Measurements from ENCODE around the gene DDX23.
"Not testable (repeated sequence)": the region's sequence is repeated elsewhere in the genome, so short reads cannot be mapped to it uniquely, and the experiment has no call there.

Gene DDX23

GRCh38 chr12:48851883-48852733 lies at the start of gene DDX23:
Gene DDX23 (minus strand): TSS chr12:48852163. CDS start chr12:48845782, 6,381 bp downstream.
- peak; percentile 98 for DNase-seq (ENCODE audit: low spot score)

GRCh38 chr12:48901278-48901677 lies 49.3 kb upstream of the DDX23 start:
- peak; percentile 24 for DNase-seq (ENCODE audit: low spot score)

GRCh38 chr12:48899651-48900050 lies 47.7 kb upstream of the DDX23 start:
- no peak for DNase-seq (ENCODE audit: low spot score)

- no peak for DNase-seq (ENCODE audit: low spot score)
Observed at GRCh38 chr12:48894271-48894670, 42.3 kb upstream of the DDX23 start.

- DNase-seq (ENCODE audit: low spot score): peak; percentile 81
Observed at GRCh38 chr12:48890657-48891418, 38.9 kb upstream of the DDX23 start.

GRCh38 chr12:48889679-48890078 lies 37.7 kb upstream of the DDX23 start:
- DNase-seq (ENCODE audit: low spot score): no peak

- no peak for DNase-seq (ENCODE audit: low spot score)
Observed at GRCh38 chr12:48883305-48884161, 31.6 kb upstream of the DDX23 start.

- no peak for DNase-seq (ENCODE audit: low spot score)
Observed at GRCh38 chr12:48882972-48883304, 31.0 kb upstream of the DDX23 start.

GRCh38 chr12:48882315-48882687 lies 30.3 kb upstream of the DDX23 start:
- DNase-seq (ENCODE audit: low spot score): peak; percentile 36

- no peak for DNase-seq (ENCODE audit: low spot score)
Observed at GRCh38 chr12:48881686-48882314, 29.8 kb upstream of the DDX23 start.

- DNase-seq (ENCODE audit: low spot score): no peak
Observed at GRCh38 chr12:48880647-48881046, 28.7 kb upstream of the DDX23 start.

GRCh38 chr12:48878548-48878947 lies 26.6 kb upstream of the DDX23 start:
- DNase-seq (ENCODE audit: low spot score): no peak

- no peak for DNase-seq (ENCODE audit: low spot score)
Observed at GRCh38 chr12:48875944-48876515, 24.1 kb upstream of the DDX23 start.

- not testable (repeated sequence) for DNase-seq (ENCODE audit: low spot score)
Observed at GRCh38 chr12:48873534-48873933, 21.6 kb upstream of the DDX23 start.

GRCh38 chr12:48873096-48873495 lies 21.1 kb upstream of the DDX23 start:
- no peak for DNase-seq (ENCODE audit: low spot score)

GRCh38 chr12:48869191-48869590 lies 17.2 kb upstream of the DDX23 start:
- DNase-seq (ENCODE audit: low spot score): no peak

GRCh38 chr12:48868451-48868850 lies 16.5 kb upstream of the DDX23 start:
- no peak for DNase-seq (ENCODE audit: low spot score)

- DNase-seq (ENCODE audit: low spot score): no peak
Observed at GRCh38 chr12:48866052-48866711, 14.2 kb upstream of the DDX23 start.

GRCh38 chr12:48865281-48866051 lies 13.5 kb upstream of the DDX23 start, which contains the start of gene RND1:
Gene RND1 (minus strand): TSS chr12:48865870. CDS start chr12:48865767, 103 bp downstream.
- DNase-seq (ENCODE audit: low spot score): peak; percentile 97

- DNase-seq (ENCODE audit: low spot score): no peak
Observed at GRCh38 chr12:48863291-48863690, 11.3 kb upstream of the DDX23 start.

Measured in AG08395 (cell line).